Measurements from ENCODE around the gene PRKRIP1.

PRKRIP1 gene

DNA sequence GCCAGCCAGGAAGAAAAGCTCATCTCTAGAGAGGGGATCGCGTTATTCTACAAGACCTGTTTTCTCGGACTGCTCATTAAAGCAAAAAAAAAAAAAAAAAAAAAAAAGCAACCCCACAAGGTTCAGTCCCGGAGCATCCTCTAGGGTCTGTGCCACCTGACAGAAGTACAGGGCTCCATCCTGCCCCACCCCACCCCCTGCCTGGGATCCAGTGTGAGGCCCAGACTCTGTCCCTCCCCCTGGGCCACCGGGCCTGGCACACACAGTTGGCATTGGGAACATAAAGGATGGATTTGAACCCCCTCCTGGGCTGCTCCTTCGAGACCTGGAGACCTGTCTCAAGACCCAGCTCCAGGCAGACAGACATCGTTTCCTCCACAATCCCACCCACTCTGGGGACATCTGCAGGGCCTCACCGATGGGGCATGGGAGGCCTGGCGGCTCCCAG, 37.9 kb downstream of the PRKRIP1 start:
- no peak for DNase-seq (ENCODE audit: low read depth)
- peak overlapping the region; percentile 88 for H3K4me3 ChIP-seq (ENCODE audit: low read depth, low read length)
- TF ChIP-seq, protein P1, sequence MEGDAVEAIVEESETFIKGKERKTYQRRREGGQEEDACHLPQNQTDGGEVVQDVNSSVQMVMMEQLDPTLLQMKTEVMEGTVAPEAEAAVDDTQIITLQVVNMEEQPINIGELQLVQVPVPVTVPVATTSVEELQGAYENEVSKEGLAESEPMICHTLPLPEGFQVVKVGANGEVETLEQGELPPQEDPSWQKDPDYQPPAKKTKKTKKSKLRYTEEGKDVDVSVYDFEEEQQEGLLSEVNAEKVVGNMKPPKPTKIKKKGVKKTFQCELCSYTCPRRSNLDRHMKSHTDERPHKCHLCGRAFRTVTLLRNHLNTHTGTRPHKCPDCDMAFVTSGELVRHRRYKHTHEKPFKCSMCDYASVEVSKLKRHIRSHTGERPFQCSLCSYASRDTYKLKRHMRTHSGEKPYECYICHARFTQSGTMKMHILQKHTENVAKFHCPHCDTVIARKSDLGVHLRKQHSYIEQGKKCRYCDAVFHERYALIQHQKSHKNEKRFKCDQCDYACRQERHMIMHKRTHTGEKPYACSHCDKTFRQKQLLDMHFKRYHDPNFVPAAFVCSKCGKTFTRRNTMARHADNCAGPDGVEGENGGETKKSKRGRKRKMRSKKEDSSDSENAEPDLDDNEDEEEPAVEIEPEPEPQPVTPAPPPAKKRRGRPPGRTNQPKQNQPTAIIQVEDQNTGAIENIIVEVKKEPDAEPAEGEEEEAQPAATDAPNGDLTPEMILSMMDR (IDR thresholded peaks at IDR 0.05; ENCODE audit: insufficient read depth, low read depth, low read length, missing control alignments), result no peak

DNA sequence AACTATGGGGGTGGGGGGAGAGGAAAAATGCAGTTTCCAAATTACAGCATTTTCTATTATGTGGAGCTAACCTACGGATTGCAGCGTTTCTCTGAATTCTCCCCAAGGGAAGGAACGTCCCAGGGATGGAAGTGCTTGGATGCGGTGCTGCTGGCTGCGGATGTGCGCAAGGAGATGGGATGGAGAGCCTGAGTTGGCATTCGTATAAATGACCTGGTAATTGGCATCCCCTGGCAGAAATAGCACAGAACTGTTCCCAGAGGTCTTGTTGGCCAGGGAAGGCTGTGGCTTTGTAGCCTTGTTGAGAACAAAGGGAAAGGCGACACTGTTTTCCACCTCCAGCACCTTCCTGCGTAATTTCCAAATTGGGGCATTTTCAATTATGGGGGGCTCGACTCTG, 40.0 kb downstream of the PRKRIP1 start:
- H3K4me3 ChIP-seq (ENCODE audit: low read depth, low read length), result no peak overlapping the region
- no peak for DNase-seq (ENCODE audit: low read depth)
- TF ChIP-seq, protein P1 (IDR thresholded peaks at IDR 0.05; ENCODE audit: insufficient read depth, low read depth, low read length, missing control alignments), result no peak

DNA sequence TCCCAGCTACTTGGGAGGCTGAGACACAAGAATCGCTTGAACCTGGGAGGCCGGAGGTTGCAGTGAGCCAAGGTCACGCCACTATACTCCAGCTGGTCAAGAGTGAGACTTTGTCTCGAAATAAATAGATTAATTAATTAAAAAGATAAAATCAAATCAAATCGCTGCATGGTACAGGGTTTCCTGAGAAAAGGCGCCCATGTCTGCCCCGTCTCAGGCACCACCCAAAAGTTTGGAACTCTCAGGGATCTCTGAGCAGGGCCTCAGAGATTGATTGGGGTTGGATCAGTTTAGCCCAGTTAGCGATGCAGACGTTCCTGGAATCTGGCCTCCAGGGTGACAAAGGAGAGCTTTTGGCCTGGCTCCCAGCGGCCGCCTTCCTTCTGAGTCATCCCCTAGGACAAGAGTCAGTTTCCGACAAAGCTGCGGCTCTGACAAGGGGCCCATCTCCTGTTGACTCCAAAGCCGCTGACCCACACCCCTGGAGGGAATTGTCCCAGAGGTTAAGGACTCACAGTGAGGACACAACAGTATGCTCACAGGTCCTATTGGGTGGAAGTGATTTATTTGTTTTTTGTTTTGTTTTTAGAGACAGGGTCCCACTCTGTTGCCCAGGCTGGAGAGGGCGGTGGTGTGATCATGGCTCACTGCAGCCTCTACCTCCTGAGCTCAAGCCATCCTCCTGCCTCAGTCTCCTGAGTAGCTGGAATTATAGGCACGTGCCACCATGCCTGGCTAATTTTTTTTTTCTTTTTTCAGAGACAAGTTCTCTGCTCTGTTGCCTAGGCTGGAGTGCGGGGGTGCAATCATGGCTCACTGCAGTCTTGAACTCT, 44.0 kb downstream of the PRKRIP1 start:
- no peak overlapping the region for H3K4me3 ChIP-seq (ENCODE audit: low read depth, low read length)
- TF ChIP-seq, protein P1 (IDR thresholded peaks at IDR 0.05; ENCODE audit: insufficient read depth, low read depth, low read length, missing control alignments), result no peak
- no peak for DNase-seq (ENCODE audit: low read depth)

DNA sequence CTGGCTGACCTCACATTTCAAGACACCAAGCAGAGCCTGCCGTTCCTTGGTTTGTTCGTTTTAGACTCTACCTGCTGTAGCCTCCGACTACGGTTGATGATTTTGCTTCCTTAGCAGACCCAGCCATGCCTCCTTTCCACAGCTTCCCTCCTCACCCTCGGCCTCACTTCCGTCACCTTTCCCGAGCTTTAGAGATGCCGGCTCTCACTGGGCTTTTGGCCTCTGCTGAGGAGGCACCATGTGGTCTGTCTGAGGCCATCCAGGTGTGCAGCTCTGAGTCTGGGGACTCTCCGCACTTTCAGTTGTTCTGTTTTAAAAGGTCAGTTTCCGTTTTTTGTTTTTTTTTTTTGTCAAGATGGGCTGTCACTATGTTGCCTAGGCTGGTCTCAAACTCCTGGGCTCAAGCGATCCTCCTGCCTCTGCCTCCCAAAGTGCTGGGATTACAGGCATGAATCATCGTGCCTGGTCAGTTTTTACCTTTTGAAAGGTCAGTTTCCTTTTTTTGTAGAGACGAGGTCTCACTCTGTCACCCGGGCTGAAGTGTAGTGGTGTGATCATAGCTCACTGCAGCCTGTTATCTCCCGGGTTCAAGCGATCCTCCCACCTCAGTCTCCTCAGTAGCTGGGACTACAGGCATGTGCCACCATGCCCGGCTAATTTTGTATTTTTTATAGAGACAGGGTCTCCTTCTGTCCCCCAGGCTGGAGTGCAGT, 49.0 kb downstream of the PRKRIP1 start:
- peak; percentile 92 for DNase-seq (ENCODE audit: low read depth)
- TF ChIP-seq, protein P1 (IDR thresholded peaks at IDR 0.05; ENCODE audit: insufficient read depth, low read depth, low read length, missing control alignments), result no peak
- peak overlapping the region; percentile 50 for H3K4me3 ChIP-seq (ENCODE audit: low read depth, low read length)

DNA sequence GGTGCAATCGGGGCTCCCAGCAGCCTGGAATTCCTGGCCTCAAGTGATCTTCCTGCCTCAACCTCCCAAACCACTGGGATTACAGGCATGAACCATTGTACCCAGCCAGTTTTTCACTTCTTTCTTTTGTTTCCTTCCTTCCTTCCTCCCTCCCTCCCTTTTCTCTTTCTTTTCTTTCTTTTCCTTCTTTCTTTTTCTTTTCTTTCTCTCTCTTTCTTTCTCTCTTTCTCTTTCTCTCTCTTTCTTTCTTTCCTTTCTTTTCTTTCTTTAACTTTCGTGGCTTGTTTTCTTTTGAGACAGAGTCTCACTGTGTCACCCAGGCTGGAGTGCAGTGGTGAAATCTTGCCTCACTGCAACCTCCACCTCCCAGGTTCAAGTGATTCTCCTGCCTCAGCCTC, 49.5 kb downstream of the PRKRIP1 start:
- TF ChIP-seq, protein P1 (IDR thresholded peaks at IDR 0.05; ENCODE audit: insufficient read depth, low read depth, low read length, missing control alignments), result no peak
- no peak overlapping the region for H3K4me3 ChIP-seq (ENCODE audit: low read depth, low read length)
- DNase-seq (ENCODE audit: low read depth), result no peak

DNA sequence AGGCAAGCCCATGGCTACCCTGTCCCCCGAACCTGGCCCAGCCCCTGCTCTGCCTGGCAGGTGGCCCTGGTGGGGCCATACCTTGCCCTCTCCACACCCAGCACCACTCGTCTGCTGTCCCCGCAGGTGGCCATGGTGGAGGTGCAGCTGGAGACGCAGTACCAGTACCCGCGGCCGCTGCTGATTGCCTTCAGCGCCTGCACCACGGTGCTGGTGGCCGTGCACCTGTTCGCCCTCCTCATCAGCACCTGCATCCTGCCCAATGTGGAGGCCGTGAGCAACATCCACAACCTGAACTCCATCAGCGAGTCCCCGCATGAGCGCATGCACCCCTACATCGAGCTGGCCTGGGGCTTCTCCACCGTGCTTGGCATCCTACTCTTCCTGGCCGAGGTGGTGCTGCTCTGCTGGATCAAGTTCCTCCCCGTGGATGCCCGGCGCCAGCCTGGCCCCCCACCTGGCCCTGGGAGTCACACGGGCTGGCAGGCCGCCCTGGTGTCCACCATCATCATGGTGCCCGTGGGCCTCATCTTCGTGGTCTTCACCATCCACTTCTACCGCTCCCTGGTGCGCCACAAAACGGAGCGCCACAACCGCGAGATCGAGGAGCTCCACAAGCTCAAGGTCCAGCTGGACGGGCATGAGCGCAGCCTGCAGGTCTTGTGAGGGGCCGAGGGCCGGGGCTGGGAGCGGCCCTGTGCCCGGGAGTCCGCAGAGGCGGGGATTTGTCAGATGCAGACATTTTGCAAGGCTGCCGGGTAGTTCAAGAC, 50.4 kb downstream of the PRKRIP1 start:
- no peak overlapping the region for H3K4me3 ChIP-seq (ENCODE audit: low read depth, low read length)
- DNase-seq (ENCODE audit: low read depth), result no peak
- TF ChIP-seq, protein P1 (IDR thresholded peaks at IDR 0.05; ENCODE audit: insufficient read depth, low read depth, low read length, missing control alignments), result no peak
